H9 (cell line): ENCODE data around the gene INSC. TPM values are rescaled to one million over a fixed set of nuclear protein-coding genes. Genes with fewer than 3 reads are reported as not detected.

Experiments used
- DNase-seq: peaks from one replicate; pipeline ENCODE4 v3.0.0-alpha.2; 2017
- H2AFZ ChIP-seq: one replicate; pipeline ENCODE4 v1.6.1; 2013; ENCODE audit warnings: mild to moderate bottlenecking, low read length, control low read depth, moderate library complexity
- H2AK5ac ChIP-seq: 2 replicates; pipeline ENCODE4 v1.6.1; 2013; ENCODE audit warnings: low read length, control low read depth, mixed read lengths; ENCODE audit not compliant: insufficient read length
- H2BK120ac ChIP-seq: one replicate; pipeline ENCODE4 v1.6.1; 2013; ENCODE audit warnings: low read depth, mild to moderate bottlenecking, low read length, control low read depth, inconsistent platforms; ENCODE audit not compliant: poor library complexity, severe bottlenecking
- H2BK12ac ChIP-seq: 2 replicates; pipeline ENCODE4 v1.6.1; 2013; ENCODE audit warnings: low read length, control low read depth, mixed read lengths, low read depth; ENCODE audit not compliant: insufficient read length
- H2BK15ac ChIP-seq: 2 replicates; pipeline ENCODE4 v1.6.1; 2013; ENCODE audit warnings: low read depth, low read length, control low read depth
- H2BK20ac ChIP-seq: one replicate; pipeline ENCODE4 v1.6.1; 2013; ENCODE audit warnings: low read depth, mild to moderate bottlenecking, low read length, control low read depth, inconsistent platforms; ENCODE audit not compliant: poor library complexity, severe bottlenecking
- H2BK5ac ChIP-seq: 2 replicates; pipeline ENCODE4 v1.6.1; 2013; ENCODE audit warnings: low read length, control low read depth, mixed read lengths; ENCODE audit not compliant: insufficient read length
- H3K14ac ChIP-seq: 2 replicates; pipeline ENCODE4 v1.6.1; 2013; ENCODE audit warnings: low read length, control low read depth; ENCODE audit not compliant: insufficient read depth
- H3K18ac ChIP-seq: 2 replicates; pipeline ENCODE4 v1.6.1; 2013; ENCODE audit warnings: low read depth, mild to moderate bottlenecking, mixed read lengths, low read length, control low read depth; ENCODE audit not compliant: insufficient read length
- H3K23ac ChIP-seq: 2 replicates; pipeline ENCODE4 v1.6.1; 2013; ENCODE audit warnings: low read length, control low read depth, mixed read lengths, low read depth; ENCODE audit not compliant: insufficient read length
- H3K23me2 ChIP-seq: 2 replicates; pipeline ENCODE4 v1.6.1; 2013; ENCODE audit warnings: low read depth, mild to moderate bottlenecking, mixed read lengths, low read length, control low read depth; ENCODE audit not compliant: insufficient read length, poor library complexity, severe bottlenecking
- H3K27ac ChIP-seq: 2 replicates; pipeline ENCODE4 v1.5.1; 2013; ENCODE audit warnings: low read length, control low read depth, mixed read lengths, low read depth; ENCODE audit not compliant: insufficient read length
- H3K27me3 ChIP-seq: 2 replicates; pipeline ENCODE4 v1.6.1; 2013; ENCODE audit warnings: low read length, control low read depth, inconsistent platforms; ENCODE audit not compliant: insufficient read depth
- H3K4ac ChIP-seq: 2 replicates; pipeline ENCODE4 v1.6.1; 2013; ENCODE audit warnings: low read depth, mild to moderate bottlenecking, control low read depth, inconsistent platforms, low read length, moderate library complexity
- H3K4me1 ChIP-seq: 2 replicates; pipeline ENCODE4 v1.6.1; 2013; ENCODE audit warnings: low read length, control low read depth, inconsistent platforms; ENCODE audit not compliant: insufficient read depth
- H3K4me2 ChIP-seq: 2 replicates; pipeline ENCODE4 v1.6.1; 2013; ENCODE audit warnings: low read length, control low read depth, mixed read lengths; ENCODE audit not compliant: insufficient read length, insufficient read depth
- H3K56ac ChIP-seq: 2 replicates; pipeline ENCODE4 v1.6.1; 2013; ENCODE audit warnings: low read depth, mild to moderate bottlenecking, mixed read lengths, low read length, control low read depth; ENCODE audit not compliant: insufficient read length
- H3K79me1 ChIP-seq: 2 replicates; pipeline ENCODE4 v1.6.1; 2013; ENCODE audit warnings: low read depth, mild to moderate bottlenecking, moderate library complexity, low read length, control low read depth, inconsistent platforms; ENCODE audit not compliant: insufficient read depth, poor library complexity, severe bottlenecking
- H3K79me2 ChIP-seq: 2 replicates; pipeline ENCODE4 v1.6.1; 2013; ENCODE audit warnings: low read length, control low read depth, inconsistent platforms; ENCODE audit not compliant: insufficient read depth
- H3K9ac ChIP-seq: 2 replicates; pipeline ENCODE4 v1.6.1; 2013; ENCODE audit warnings: low read length, control low read depth, mixed read lengths; ENCODE audit not compliant: insufficient read length; ENCODE audit errors: extremely low read depth
- H3K9me3 ChIP-seq: one replicate; pipeline ENCODE4 v1.6.1; 2013; ENCODE audit warnings: low read depth, low read length, inconsistent platforms; ENCODE audit not compliant: control insufficient read depth
- H3T11ph ChIP-seq: one replicate; pipeline ENCODE4 v1.6.1; 2013; ENCODE audit warnings: mild to moderate bottlenecking, low read length, control low read depth, inconsistent platforms
- H4K20me1 ChIP-seq: one replicate; pipeline ENCODE4 v1.6.1; 2013; ENCODE audit not compliant: control insufficient read depth, insufficient read length, insufficient read depth
- H4K5ac ChIP-seq: 2 replicates; pipeline ENCODE4 v1.6.1; 2013; ENCODE audit warnings: low read depth, mild to moderate bottlenecking, mixed read lengths, low read length, control low read depth; ENCODE audit not compliant: insufficient read length
- H4K8ac ChIP-seq: replicated peaks from 2 replicates; pipeline ENCODE4 v1.6.1; 2013; ENCODE audit warnings: low read length, control low read depth, mixed read lengths, low read depth; ENCODE audit not compliant: insufficient read length
- H4K91ac ChIP-seq: 2 replicates; pipeline ENCODE4 v1.6.1; 2013; ENCODE audit warnings: low read depth, mild to moderate bottlenecking, moderate library complexity, mixed read lengths, low read length, control low read depth; ENCODE audit not compliant: insufficient read length
- H3K27ac Mint-ChIP-seq, 3 experiments: 2 replicates in 2 of 3; 3 replicates in 1 of 3; pipeline ENCODE4 v1.8.0; 2020 to 2021; ENCODE audit warnings: mixed read lengths in 3 of 3, mild to moderate bottlenecking in 1 of 3, moderate library complexity in 1 of 3
- H3K27me3 Mint-ChIP-seq: 2 replicates; pipeline ENCODE4 v1.8.0; 2021; ENCODE audit warnings: low read depth, mild to moderate bottlenecking, moderate library complexity, mixed read lengths
- H3K36me3 Mint-ChIP-seq, 3 experiments: 2 replicates in 2 of 3; 3 replicates in 1 of 3; pipeline ENCODE4 v1.8.0; 2020 to 2021; ENCODE audit warnings: low read depth in 3 of 3, mixed read lengths in 3 of 3; ENCODE audit not compliant: insufficient read depth in 1 of 3
- H3K4me1 Mint-ChIP-seq, 2 experiments: 2 replicates each; pipeline ENCODE4 v1.8.0; 2020; ENCODE audit warnings: mixed read lengths in 2 of 2
- H3K4me3 Mint-ChIP-seq, 2 experiments: 2 replicates in 1 of 2; 3 replicates in 1 of 2; pipeline ENCODE4 v1.8.0; 2020 to 2021; ENCODE audit warnings: mild to moderate bottlenecking in 2 of 2, mixed read lengths in 2 of 2, moderate library complexity in 1 of 2
- H3K9me3 Mint-ChIP-seq, 2 experiments: 2 replicates in 1 of 2; 3 replicates in 1 of 2; pipeline ENCODE4 v1.8.0; 2020; ENCODE audit warnings: mild to moderate bottlenecking in 2 of 2, mixed read lengths in 2 of 2, moderate library complexity in 1 of 2
- CTCF ChIP-seq: fragments of 200-600 bp; sonication (generic); conservative IDR thresholded peaks from 3 replicates; pipeline ENCODE4 v1.8.0; 2021; ENCODE audit warnings: antibody characterized with exemption, mild to moderate bottlenecking
- WGBS: extraction: QIAGEN DNeasy Blood & Tissue Kit; methylation state at CpG from one replicate; pipeline ENCODE4 v1.1.7; 2013; ENCODE audit warnings: missing lambda C conversion rate, low lambda C conversion rate, mixed read lengths; ENCODE audit not compliant: insufficient read length; ENCODE audit errors: extremely low coverage; 5-methylcytosine and 5-hydroxymethylcytosine counted together
- total RNA-seq: library from RNA; stranded (reverse); gene quantifications from 2 replicates; pipeline ENCODE4 v1.2.1, GENCODE V29; 2021

Gene INSC
- total RNA-seq, 1 experiment from 2014 or later, result not detected

- Histone ChIP-seq H3K4ac (no peak overlapping the region), H3T11ph (no peak overlapping the region), H4K5ac (no peak overlapping the region), H4K8ac (no peak overlapping the region), H3K79me2 (no peaks in the 10 kb centered on the region), H4K91ac (no peak overlapping the region), H3K23ac (no peak overlapping the region), H3K4me2 (no peak overlapping the region), H3K27ac (no peak overlapping the region), H4K20me1 (no peaks in the 10 kb centered on the region), H2BK20ac (no peak overlapping the region), H3K56ac (no peak overlapping the region), H3K79me1 (no peaks in the 10 kb centered on the region), H3K4me1 (peaks cover 5% of the 10 kb centered on the region; the same call in 1 of the 2 replicates), H3K9me3 (no peaks in the 10 kb centered on the region), H2AK5ac (no peak overlapping the region), H3K23me2 (no peaks in the 10 kb centered on the region), H2BK5ac (no peak overlapping the region), H3K18ac (no peak overlapping the region), H2AFZ (peak overlapping the region; percentile 56), H2BK15ac (no peak overlapping the region), H3K27me3 (no peaks in the 10 kb centered on the region), H2BK12ac (no peak overlapping the region), H3K14ac (no peak overlapping the region), H3K9ac (no peak overlapping the region), H2BK120ac (no peak overlapping the region)
- Mint-ChIP-seq H3K27ac (no peak overlapping the region), H3K4me3 (no peak overlapping the region), H3K36me3 (no peaks in the 10 kb centered on the region), H3K4me1 (peaks cover 9 to 10% of the 10 kb centered on the region in 2 experiments), H3K27me3 (no peaks in the 10 kb centered on the region), H3K9me3 (no peaks in the 10 kb centered on the region)
- TF ChIP-seq CTCF, result peak; percentile 33; the same call in 1 of the 3 replicates
- no peak for DNase-seq
- no CpG with 5 or more reads among the region's 3 CpGs for WGBS
Measured at GRCh38 chr11:15258433-15259165, 143.9 kb downstream of the INSC start.
